ELR (cell line): Measurements from ENCODE around the gene JPT2.

Experiments
- DNase-seq: peaks from one replicate; pipeline ENCODE4 v3.0.0-alpha.2; 2015; ENCODE audit warnings: low read depth

Gene JPT2, protein sequence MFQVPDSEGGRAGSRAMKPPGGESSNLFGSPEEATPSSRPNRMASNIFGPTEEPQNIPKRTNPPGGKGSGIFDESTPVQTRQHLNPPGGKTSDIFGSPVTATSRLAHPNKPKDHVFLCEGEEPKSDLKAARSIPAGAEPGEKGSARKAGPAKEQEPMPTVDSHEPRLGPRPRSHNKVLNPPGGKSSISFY

DNA sequence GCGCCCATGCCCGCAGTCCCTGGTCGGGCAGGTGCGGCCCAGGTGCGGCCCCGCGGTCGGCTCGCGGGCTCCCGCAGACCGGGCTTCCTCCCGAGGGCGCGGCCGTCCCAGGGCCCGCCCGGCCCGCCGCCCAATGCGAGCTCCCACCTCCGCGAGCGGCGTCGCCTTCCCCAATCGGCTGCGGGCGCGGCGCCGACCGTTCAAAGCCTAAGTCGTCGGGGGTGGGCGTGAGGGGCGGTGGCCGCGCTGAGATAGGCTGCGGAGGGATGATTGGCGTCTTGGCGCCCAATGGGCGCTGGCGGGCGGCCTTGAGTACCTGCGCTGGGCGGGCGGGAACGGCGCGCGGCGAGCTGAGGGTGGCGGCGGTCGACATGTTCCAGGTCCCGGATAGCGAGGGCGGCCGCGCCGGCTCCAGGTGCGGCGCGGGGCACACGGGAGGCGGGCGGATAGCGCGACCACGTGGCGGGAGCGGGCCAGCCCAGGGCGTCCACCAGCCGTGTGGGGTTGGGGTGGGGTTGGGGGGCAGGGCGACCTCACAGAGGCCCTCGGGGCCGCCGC, at the start of gene JPT2:
Gene JPT2 (plus strand): TSS at position 338 of the 558 bp plus-strand sequence. CDS start 34 bp downstream, at position 372.
- peak; percentile 96 for DNase-seq

DNA sequence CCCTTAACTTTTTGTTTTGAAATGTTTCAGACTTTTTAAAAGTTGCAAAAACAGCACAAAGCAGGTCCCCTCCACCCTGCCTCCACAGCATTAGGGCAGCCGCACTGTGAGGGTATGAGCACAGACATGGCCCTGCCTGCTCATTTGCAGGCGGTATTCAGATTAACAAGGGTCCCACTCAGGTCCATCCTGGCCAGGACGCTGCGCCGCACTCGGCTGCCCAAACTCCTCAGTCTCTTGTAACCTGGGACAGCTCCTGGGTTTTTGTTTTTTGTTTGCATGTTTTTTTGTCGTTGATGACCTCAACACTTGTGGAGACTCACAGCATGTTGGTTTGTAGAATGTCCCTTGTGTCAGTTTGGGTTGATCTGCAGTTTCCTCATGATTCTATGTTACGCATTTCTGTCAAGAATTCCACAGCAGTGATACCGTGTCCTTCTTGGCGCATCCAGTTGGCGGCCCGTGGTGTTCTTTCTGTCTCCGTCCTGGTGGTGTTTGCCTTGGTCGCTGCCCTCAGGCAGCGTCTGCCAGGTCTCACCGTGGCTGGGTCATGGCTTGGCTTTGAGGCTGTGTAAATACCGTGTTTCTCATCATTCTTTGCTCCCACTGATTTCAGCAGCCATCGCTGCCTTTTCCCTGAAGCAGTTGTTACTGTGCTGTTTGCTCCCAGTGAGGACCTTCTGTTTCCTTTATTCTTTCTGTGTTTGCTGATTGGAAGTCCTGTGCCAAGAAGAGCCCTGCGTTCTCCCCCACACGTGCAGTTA, 47.4 kb upstream of the JPT2 start:
- DNase-seq, result no peak

DNA sequence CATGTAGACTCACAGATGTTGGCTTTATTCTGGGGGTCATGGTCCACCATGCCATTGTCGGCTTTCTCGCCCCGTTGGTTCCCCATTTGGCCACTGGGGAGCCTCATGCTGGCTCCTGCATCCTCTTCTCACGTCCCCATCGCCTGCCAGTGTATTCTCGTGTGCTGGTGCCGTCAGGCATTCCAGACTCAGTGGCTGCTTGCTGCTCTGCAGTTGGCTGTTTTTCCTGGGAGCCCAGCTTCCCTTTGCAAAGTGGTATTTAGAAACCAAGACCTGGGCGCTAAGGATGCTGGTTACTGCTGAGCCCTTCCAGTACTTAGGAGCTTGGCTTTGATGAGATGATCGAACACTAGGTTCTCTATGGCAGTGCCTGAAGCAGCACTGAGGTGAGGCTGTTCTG, 46.8 kb upstream of the JPT2 start:
- no peak for DNase-seq

DNA sequence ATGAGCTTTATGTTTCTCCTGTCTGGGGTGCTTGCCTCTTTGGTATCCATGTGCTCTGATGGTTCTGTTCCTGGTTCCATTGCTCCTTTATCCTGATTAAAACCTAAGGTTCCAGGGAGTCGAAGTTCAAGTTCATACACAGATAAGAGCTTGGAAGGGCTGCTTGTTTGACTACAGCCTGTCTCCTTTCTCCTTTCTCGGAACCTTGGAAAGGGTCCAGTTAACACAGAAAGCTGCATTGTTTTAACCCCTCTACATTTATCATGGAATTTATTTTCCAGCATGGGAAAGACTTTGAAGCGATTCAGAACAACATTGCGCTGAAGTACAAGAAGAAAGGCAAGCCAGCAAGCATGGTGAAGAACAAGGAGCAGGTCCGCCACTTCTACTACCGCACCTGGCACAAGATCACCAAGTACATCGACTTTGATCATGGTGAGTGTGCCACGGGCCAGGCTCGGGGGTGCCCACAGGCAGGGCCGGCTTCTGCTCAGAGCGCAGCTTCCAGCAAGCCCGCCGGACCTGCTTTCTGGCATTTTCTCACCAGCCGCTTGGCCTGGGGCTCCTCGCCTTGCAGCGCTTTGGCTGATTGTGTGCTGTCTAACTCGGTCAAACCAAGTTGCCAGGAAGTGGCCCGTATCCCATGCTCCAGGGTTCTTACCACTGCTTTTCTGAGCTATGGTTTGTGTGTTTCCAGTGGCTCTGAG, 46.0 kb upstream of the JPT2 start:
- no peak for DNase-seq

DNA sequence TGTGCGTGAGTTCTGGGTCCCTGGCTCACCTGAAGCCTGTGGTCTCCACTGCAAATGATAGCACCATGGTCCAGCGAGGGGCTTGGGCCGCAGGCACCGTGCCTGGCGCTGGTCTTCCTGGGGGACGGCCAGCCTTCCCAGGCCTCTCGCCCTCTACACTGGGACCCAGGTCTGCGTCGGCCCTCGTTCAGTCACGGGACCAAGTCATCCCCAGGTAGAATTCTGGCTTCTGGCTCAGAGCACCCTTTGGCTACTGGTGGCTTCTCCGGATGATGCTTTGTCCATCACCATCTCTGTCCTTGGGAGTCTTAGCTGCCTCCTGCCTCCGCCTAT, 45.5 kb upstream of the JPT2 start:
- DNase-seq, result no peak

DNA sequence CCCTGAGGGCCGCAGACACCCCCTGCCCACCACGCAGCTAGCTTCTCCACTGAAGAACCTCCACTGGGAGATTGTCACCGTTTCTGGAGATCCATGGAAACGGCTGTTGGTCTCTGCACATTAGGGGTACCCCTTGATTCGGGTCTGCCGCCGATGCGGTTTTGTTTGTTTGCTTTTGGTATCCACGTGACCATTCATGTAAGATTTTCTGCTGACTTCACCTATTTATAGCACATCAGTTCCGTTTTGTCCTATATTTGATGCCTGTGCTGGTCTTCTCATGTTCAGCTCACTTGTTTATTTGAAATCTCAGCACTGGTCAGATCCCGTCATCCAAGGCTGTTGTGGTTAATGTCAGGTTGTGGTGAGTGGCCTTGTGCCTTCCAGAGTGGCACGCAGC, 44.8 kb upstream of the JPT2 start:
- no peak for DNase-seq

DNA sequence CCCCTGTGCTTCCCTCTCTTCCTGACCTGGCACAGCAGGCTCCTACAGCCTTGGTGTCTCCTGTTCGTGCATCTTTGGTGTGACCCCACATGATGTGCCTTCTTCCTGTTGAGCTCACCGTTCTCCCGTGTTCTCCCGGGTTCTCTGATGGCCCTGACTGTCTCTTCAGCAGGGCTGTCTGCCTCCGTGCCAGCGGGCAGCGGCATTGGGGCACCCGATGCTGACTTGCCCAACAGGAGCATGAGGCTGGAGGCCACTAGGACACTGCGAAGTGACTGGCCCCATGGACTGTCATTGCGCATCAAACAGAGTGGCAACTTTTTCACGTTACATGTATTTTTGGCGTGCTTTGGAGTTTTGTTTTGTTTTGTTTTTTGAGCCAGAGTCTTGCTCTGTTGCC, 43.5 kb upstream of the JPT2 start:
- DNase-seq, result no peak

DNA sequence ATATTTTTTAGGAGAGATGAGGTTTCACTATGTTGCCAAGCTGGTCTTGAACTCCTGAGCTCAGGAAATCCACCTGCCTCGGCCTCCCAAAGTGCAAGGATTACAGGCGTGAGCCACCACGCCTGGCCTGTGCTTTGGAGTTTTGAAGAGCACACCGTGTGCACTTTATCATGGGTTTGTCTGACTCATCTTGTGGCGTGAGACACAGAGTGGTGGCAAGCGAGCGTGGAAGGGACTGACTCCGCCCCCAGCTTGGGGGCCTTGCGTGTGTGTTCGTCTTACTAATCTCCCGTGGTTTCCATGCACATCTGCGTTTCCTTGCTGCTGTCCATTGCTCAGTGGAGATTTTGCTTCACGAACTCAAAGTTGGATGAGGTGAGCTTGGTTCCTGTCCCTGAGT, 43.0 kb upstream of the JPT2 start:
- DNase-seq, result no peak

DNA sequence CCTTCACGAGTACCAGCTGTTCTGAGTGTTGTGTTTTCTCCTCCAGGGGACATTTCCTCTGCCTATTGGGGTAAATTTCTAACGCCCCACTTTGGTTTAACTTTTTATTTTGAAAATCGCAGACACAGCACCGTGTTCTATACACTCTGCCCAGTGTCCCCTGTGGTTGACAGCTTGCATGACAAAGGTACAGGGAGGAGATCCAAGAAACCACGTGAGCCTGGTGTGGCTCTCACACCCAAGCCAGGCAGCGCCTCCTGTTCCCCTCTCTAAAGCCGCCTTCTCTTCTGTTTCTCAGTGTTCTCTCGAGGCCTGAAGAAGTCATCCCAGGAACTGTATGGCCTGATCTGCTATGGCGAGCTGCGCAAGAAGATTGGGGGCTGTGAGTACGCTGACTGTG, 40.6 kb upstream of the JPT2 start:
- no peak for DNase-seq

DNA sequence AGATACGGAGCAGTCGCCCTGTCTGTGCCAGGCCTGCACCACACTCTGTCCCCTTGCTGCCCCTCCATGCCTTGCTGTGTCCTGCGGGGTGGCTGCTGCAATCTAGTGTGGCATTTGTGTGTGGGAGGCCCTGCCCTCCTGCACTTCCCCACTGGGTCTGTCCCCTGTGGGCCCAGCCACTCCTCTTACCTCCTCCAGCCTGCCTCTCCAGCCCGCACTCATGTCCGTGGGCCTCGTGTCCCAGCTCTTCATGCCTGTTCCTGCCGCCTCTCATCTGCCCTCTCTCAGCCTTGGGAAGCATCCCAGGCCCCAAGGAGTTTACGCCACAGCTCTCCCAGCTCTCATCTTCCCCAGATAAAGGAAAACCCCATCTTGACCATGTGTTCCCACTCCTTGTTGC, 39.3 kb upstream of the JPT2 start:
- no peak for DNase-seq

DNA sequence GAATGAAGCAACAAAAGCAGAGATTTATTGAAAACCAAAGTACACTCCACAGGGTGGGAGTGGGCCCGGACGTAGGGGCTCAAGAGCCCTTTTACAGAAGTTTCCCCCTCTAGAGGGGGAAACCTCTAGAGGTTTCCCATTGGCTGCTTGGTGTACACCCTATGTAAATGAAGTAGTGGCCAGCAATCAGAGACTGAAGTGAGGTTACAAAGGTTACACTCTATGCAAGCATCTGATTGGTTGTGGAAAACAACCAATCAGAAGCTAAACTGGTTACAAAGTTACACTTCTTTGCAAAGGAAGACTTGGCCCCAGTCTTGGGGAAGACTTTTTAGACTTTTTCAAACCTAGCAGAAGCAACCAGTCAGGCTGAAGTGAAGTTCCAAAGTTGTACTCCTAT, 38.8 kb upstream of the JPT2 start:
- DNase-seq, result no peak

DNA sequence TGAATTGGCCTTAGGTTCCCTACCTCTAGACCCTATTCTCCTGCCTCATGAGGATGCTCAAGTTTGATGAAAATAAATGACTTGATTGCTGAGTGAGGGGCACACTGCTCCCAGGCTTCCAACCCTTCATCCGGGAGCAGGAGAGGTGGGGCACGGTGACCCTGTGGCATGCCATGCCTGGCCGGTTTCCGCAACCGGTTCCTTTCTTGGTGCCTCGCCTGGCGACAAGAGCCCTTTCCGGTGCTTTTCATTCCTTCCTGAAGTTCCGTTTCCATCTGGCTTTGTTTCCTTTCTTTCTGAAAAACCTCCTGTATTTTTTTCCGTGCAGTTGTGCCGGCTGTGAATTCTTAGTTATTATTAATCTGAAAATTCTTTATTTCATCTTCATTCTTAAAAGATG, 38.2 kb upstream of the JPT2 start:
- no peak for DNase-seq

DNA sequence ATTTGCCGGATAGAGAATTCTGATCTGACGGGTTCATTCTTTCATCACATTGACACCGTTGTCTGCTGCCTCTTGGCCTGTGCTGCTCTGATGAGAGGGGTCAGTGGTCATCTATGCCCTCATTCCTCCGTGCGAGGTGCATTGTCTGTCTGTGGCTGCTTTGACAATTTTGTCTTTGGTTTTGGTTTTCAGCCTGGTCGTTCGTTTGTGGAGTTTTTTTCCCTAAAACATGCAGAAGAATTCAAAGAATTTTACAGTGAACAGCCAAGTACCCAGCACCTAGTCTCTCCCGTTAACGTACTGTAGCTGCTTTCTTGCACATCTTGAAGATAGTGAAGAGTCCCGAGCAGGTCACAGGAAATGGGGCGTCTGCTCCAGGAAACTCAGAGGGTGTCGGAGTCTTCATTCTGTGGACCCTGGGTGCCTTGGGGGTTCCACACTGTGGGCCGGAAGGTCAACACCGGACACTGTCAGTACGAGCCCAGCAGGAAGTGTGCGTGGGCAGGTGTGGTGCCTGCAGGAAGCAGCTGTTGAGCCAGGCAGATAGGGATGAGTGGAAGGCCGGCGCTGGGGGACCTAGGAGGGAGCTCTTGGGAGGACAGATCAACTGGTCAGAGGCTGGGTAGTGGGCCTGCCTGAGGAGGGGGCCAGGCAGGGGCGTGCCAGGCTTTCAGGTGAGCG, 37.7 kb upstream of the JPT2 start:
- DNase-seq, result no peak

DNA sequence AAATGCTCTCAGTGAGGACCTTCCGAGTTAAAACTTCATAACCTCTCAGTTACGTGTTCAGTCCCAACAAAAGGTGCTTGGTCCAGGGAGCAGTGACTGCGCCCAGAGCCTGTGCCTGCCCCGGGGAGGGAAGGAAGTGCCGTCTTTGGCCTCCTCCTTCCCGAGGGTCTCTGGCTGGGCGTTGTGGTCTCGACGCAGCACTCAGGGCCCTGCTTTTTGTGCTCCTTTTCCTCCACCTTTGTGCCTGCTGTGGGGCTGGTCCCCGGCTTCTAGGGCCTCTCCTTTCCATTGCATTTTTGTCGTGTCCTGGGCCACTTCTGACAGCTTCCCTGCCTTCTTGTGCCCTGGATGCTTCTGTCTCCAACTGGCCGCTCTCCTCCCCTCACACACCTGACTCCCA, 36.8 kb upstream of the JPT2 start:
- no peak for DNase-seq

DNA sequence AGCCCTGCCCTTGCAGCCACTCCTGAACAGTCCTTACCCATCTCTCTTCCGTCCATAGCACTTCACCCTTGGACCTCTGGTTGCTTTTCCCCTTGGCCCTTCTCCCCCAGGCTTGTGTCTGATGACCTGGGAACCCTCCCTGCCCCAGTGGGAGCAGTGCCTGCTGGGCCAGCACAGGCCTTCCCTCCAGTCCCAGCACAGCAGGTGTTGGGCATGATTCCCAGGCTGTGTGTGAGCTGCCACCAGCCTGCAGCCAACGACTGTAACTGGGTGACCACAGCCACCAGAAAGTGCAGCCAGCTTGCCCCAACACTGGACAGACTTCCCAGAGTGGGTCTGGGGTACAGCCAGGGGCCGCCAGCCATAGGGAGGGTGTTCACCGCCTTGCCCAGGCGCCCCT, 35.9 kb upstream of the JPT2 start:
- no peak for DNase-seq

DNA sequence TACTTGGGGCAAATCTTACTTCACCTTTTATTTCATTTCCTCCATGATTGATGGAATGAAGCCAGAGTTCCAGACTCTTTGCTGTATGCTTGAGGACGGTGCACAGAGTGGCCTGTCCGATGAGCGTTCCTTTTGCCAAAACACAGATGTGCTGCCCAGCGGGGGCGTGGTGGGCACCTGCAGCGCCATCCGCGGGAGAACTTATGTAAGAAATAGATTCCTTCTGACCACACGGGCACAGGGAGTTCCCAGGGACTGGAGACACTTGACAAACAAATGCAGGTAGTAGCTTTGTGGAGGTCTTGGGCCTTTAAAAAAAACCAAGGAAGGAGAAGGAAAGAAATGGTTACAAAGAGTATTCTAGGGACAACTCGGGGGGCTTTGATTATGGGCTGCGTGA, 35.3 kb upstream of the JPT2 start:
- DNase-seq, result no peak

DNA sequence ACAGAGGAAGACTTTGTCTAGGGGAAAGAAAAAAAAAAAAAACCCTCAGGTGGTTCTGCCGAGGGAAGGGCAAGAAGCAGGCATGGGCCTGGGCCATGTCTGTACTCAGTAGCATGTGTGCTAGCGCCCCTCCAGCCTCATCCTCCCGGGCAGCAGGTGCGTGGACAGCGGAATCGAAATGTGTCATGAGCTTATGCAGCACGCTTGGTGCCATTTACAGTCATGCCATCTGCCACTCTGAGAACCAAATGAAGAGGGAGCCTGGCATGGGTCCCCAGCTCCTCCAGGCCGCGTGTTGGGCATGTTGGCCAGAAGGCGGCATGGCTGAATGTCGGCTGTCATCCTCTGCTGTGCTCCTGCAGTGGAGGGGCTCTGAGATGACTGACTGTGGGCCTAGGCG, 34.6 kb upstream of the JPT2 start:
- DNase-seq, result no peak

DNA sequence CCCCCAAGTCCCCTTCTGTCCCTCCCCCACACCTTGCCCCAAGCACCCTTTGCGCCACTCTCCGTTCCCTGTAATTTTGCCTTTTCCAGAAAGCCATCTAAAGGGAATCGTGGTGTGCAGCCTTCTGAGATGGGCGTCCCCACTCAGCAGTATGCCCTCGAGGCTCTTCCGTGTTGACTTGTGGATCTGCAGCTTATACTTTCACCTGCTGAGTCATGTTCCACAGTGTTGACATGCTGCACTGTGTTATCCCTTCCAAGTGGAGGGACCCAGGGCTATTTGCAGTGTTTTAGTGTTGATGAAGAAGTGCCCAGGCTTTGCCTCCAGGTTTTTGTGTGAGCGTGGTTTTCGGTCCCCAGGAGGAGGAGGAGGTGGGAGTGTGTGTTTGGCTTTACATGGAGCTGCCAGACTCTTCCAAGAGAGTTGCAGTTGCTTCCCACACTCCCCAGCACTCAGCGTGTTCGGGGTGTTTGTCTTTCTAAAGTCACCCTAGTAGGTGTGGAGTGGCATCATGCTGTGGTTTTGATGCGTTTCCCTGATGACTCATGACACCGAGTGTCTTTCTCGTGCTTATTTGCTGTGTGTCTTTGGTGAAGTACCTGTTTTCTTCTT, 32.1 kb upstream of the JPT2 start:
- peak; percentile 64 for DNase-seq

DNA sequence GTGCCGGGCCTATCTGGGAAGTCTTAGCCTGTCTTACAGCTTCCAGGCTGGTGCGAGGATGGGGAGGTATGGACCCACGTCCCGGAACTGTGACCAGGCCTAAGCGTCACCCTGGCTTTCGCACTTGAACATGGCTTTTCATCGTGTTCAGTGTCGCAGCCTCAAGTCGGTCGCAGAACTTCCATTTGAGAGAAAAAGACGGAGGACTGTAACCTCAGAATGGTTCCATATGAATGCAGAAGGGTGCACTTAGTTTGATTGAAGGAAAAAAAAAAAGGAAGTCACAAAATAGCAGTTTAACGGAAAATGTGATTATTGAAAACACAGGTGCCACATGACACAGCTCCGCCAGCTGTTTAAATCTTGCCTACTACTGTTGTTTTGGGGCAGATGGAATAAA, 30.2 kb upstream of the JPT2 start:
- DNase-seq, result no peak

DNA sequence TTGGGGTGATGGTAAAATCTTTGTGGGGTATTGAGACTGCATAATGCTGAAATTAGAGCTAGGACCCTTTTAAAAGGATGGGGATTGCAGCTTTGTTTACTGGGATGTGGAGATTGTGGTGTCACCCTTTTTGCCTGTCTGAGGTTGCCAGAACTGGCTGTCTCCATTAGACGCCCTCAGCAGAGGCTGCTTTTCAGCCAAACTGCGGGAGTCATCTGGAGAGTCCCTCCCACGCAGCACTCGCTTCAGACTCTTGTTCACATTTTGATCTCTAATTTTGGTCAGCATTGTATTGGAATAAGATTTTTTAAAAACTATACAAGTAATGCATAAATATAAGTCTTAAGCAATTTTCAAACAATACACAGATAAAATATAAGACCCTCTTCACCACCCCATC, 27.9 kb upstream of the JPT2 start:
- no peak for DNase-seq

DNA sequence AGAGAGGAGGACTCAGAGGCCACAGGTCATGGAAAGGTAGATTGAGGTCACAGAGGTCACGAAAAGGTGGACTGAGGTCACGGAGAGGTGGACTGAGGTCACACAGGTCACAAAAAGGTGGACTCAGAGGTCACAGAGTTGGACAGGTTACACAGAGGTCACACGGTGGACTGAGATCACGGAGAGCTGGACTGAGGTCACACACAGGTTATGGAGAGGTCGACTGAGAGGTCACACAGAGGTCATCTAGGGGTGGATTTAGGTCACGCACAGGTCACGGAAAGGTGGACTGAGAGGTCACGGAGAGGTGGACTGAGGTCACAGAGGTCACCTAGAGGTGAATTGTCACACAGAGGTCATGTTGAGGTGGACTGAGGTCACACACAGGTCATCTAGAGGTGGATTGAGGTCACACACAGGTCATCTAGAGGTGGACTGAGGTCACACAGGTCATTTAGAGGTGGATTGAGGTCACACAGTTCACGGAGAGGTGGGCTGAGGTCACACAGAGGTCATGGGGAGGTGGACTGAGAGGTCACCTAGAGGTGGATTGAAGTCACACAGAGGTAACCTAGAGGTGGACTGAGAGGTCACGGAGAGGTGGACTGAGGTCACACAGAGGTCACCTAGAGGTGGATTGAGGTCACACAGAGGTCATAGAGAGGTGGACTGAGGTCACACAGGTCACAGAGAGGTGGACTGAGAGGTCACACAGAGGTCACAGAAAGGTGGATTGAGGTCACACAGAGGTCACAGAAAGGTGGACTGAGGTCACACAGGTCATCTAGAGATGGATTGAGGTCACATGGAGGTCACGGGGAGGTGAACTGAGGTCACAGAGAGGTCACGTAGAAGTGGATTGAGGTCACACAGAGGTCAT, 26.7 kb upstream of the JPT2 start:
- DNase-seq, result peak; percentile 8
